ENCODE data around the gene HECTD4. TPM values are rescaled to one million over a fixed set of nuclear protein-coding genes. Genes with fewer than 3 reads are reported as not detected.

The HECTD4 gene
- total RNA-seq, 4 donors from 2014 or later, result 26.6 to 47.1 (median 33.2) TPM

DNA sequence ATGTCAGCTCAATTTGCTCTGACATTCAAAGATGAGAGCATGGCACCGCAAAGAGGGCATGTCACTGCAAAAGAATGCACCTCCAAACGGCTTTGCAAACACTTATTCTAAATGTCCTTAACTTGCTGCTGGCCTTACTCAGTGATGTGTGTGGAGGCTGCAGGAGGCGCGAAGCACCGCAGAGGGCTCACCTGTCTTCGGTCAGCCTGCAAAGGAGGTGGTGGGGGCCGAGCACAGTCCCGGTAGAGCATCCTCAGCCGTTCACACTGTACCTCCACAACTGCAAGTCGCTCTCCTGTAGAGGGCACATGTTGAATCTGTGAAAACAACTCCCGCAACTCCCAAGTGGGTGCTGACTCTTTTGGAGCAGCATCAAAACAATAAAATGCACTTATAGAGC, 163.0 kb downstream of the HECTD4 start:
- DNase-seq (ENCODE audit: low spot score) (no peak), ATAC-seq (ENCODE audit: low FRiP score) (no peak)
- no peak for TF ChIP-seq CTCF (IDR thresholded peaks at IDR 0.05)

GRCh38 chr12:112218150-112218549, 164.1 kb downstream of the HECTD4 start:
- ATAC-seq (ENCODE audit: low FRiP score) (no peak), DNase-seq (ENCODE audit: low spot score) (no peak)
- TF ChIP-seq CTCF (IDR thresholded peaks at IDR 0.05), result no peak

DNA sequence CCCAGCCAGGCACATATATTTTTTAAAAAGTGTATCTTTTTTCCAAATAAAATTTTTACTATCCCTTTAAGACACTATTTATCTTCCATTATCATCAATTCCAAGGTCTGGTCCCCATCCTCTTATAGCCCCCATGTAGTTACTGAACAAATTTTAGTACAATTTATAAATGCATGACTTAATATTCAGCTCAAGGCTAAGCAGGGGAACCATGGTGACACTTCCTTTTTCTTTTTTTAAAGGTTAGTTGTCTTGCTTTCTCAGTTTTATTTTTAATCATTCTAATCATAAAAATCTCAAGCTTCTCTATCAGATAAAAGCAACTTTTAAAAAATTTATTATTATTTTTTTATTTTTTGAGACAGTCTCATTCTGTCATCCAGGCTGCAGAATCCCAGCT, 164.6 kb downstream of the HECTD4 start:
- no peak for ATAC-seq (ENCODE audit: low FRiP score)
- DNase-seq (ENCODE audit: low spot score), result no peak
- no peak for TF ChIP-seq CTCF (IDR thresholded peaks at IDR 0.05)

DNA sequence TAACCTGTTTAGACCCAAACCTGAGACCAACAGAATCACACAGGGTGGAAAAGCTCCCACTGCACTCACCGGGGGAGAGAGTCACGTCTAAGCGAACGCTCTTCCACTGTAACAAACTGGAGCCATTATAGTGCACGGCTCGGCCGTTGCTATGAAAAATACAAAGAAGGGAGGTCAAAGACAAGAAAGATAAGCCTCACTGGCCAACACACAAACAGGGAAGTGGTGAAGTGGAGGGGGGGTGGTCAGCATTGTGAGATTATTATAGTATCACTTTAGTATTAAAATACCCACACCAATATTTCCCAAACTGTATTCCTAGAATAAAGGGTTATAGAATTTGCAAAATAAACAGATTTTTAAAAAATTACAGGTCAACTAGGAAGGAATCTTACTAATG, 166.0 kb downstream of the HECTD4 start:
- no peak for DNase-seq (ENCODE audit: low spot score)
- no peak for ATAC-seq (ENCODE audit: low FRiP score)
- TF ChIP-seq CTCF (IDR thresholded peaks at IDR 0.05), result no peak

DNA sequence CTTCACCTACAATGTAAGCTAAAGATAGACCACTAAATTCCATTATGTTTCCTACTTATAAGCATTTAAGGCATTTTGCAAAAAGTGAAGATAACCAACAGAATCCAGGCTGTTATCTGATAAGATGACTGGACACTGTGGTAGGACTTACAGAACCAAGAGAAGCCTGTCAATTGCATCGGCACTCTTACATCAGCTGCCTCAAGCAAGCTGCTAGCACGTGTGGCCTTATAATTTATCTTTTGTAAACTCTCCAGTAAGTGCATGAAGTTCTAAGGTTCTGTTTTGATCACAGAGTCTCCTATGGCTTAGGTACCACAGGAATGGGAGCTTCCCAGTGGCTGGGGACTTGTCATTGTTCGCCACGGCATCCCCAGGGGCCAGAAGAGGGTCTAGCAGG, 168.2 kb downstream of the HECTD4 start:
- no peak for TF ChIP-seq CTCF (IDR thresholded peaks at IDR 0.05)
- DNase-seq (ENCODE audit: low spot score) (no peak), ATAC-seq (ENCODE audit: low FRiP score) (no peak)

DNA sequence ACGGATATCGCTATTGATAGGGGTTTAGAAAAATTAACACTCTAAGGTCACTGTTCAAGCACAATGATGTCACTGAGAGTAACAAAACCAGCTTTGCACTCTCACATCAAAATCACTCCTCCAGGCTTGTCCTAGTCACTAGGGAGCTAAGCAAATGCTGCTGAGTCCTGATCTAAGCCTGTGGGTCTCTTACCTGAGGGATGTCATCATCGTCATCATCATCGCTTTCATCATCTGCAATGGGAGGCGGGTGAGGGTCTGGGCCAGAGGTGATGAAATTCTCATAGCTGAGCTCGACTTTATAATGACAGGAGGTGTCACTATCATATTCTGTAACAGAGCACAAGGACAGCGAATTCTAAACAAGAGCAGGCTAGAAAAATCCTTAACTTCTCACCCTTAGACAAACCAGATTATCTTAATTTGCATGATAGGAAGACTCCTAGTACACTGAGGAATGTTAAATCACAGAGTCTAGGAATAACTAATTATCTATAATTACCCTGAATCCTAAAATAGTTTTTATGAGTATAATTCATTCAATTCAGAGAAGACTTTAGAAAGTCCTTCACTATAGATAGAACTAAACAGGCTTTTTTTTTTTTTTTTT, 173.8 kb downstream of the HECTD4 start:
- no peak for DNase-seq (ENCODE audit: low spot score)
- no peak for ATAC-seq (ENCODE audit: low FRiP score)
- TF ChIP-seq CTCF (IDR thresholded peaks at IDR 0.05), result no peak

DNA sequence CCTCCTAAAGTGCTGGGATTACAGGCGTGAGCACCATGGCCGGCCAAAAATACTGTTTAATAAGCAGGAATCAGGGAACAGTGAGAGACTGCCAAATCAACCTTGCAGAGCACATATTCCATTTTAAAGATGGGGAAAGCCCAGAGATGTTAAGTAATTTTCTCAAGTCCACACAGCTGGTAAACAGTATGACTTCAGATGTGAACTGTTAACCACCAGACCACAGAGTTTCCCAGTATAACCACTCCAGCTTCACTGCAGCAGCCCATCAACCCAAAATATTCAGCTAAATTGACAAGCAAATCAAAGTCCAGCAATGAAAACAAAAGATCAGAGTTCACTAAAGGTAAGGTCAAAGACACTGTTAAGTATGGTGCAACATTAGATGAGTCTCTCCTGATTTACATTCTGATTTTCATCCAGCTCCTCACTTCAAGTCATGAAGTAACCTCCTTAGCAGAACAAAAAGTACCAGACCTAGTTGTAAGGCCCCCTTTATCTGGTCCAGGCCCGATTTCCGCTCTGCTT, 174.8 kb downstream of the HECTD4 start:
- no peak for TF ChIP-seq CTCF (IDR thresholded peaks at IDR 0.05)
- DNase-seq (ENCODE audit: low spot score) (no peak), ATAC-seq (ENCODE audit: low FRiP score) (no peak)
